H1 (cell line): ENCODE results near the gene ISLR2. TPM values are rescaled to one million over a fixed set of nuclear protein-coding genes. Genes with fewer than 3 reads are reported as not detected.

Experiments
- CTCF ChIA-PET: fragments of 300-600 bp; sonication (Branson Sonifier 250); formaldehyde crosslinking; loops from one replicate; lab custom pipeline; 2021; ENCODE audit not compliant: partially characterized antibody; lab: Charles Lee
- POLR2A ChIA-PET: fragments of 300-600 bp; sonication (Branson Sonifier 250); formaldehyde crosslinking; loops from one replicate; lab custom pipeline; 2021; ENCODE audit warnings: inconsistent platforms; ENCODE audit not compliant: partially characterized antibody; lab: Charles Lee
- DNase-seq, 2 experiments: peaks; one replicate each; pipeline versions ENCODE4 v3.0.0 to v3.0.0-alpha.2; 2010 to 2022; ENCODE audit warnings: low spot score in 2 of 2, low read depth in 1 of 2, mixed read lengths in 1 of 2
- FAIRE-seq: peaks from 2 replicates; lab custom pipeline; 2011; peaks lifted over from hg19 to GRCh38; lab: Jason Lieb, UNC
- H2AFZ ChIP-seq: 2 replicates; pipeline ENCODE4 v1.8.1; 2012; ENCODE audit warnings: low read length, inconsistent platforms
- H2AK5ac ChIP-seq: 2 replicates; pipeline ENCODE4 v1.6.1; 2013; ENCODE audit warnings: low read depth, low read length
- H2BK120ac ChIP-seq: replicated peaks from 2 replicates; pipeline ENCODE3; 2013; ENCODE audit warnings: low read depth, low read length, inconsistent platforms
- H2BK12ac ChIP-seq: 2 replicates; pipeline ENCODE4 v1.6.1; 2013; ENCODE audit warnings: low read depth, low read length
- H2BK15ac ChIP-seq: 2 replicates; pipeline ENCODE4 v1.6.1; 2013; ENCODE audit warnings: low read length
- H2BK20ac ChIP-seq: 2 replicates; pipeline ENCODE4 v1.6.1; 2013; ENCODE audit warnings: low read length
- H2BK5ac ChIP-seq: 2 replicates; pipeline ENCODE4 v1.6.1; 2013; ENCODE audit warnings: low read depth, low read length
- H3K14ac ChIP-seq: 2 replicates; pipeline ENCODE4 v1.6.1; 2013; ENCODE audit warnings: inconsistent platforms; ENCODE audit not compliant: insufficient read length
- H3K18ac ChIP-seq: 2 replicates; pipeline ENCODE4 v1.6.1; 2013; ENCODE audit warnings: low read length; ENCODE audit errors: extremely low read depth
- H3K23ac ChIP-seq: 2 replicates; pipeline ENCODE4 v1.6.1; 2013; ENCODE audit warnings: inconsistent platforms; ENCODE audit not compliant: insufficient read length
- H3K23me2 ChIP-seq: 2 replicates; pipeline ENCODE4 v1.6.1; 2013; ENCODE audit warnings: low read depth, low read length
- H3K27ac ChIP-seq: 2 replicates; pipeline ENCODE4 v1.6.1; 2011; ENCODE audit warnings: low read depth, low read length, inconsistent platforms
- H3K27me3 ChIP-seq, 4 experiments: replicated peaks in 1 of 4; 1 replicate in 1 of 4; 2 replicates in 3 of 4; pipeline versions ENCODE4 v1.6.1 to v1.8.1; 2011 to 2013; ENCODE audit warnings: low read length in 3 of 4, mild to moderate bottlenecking in 3 of 4, inconsistent platforms in 2 of 4, mixed read lengths in 2 of 4, moderate library complexity in 1 of 4; ENCODE audit not compliant: control insufficient read depth in 3 of 4, insufficient read depth in 3 of 4; ENCODE audit errors: extremely low read depth in 1 of 4
- H3K36me3 ChIP-seq, 4 experiments: 2 replicates each; pipeline versions ENCODE4 v1.6.1 to v1.8.1; 2011 to 2013; ENCODE audit warnings: mild to moderate bottlenecking in 4 of 4, low read length in 3 of 4, moderate library complexity in 2 of 4, control low read depth in 1 of 4, inconsistent platforms in 1 of 4; ENCODE audit not compliant: insufficient read depth in 4 of 4, control insufficient read depth in 2 of 4
- H3K4ac ChIP-seq: replicated peaks from 2 replicates; pipeline ENCODE3; 2013; ENCODE audit warnings: low read length, low read depth, mixed read lengths, inconsistent platforms; ENCODE audit not compliant: insufficient read length
- H3K4me1 ChIP-seq, 4 experiments: replicated peaks in 1 of 4; 1 replicate in 1 of 4; 2 replicates in 3 of 4; pipeline versions ENCODE4 v1.6.1 to v1.8.1; 2011 to 2013; ENCODE audit warnings: low read length in 3 of 4, inconsistent platforms in 2 of 4, mixed read lengths in 1 of 4; ENCODE audit not compliant: insufficient read depth in 4 of 4, control insufficient read depth in 3 of 4
- H3K4me2 ChIP-seq, 2 experiments: 2 replicates each; pipeline versions ENCODE4 v1.6.1 to v1.8.1; 2011 to 2013; ENCODE audit warnings: low read depth in 2 of 2, low read length in 2 of 2, control low read depth in 1 of 2, inconsistent platforms in 1 of 2, mild to moderate bottlenecking in 1 of 2; ENCODE audit not compliant: insufficient read depth in 1 of 2
- H3K4me3 ChIP-seq, 4 experiments: fragments of 200-600, 300-600 bp in 1 of 4; sonication (generic), shearing (Covaris generic), sonication (Bioruptor Twin) in 1 of 4; 2 replicates each; pipeline versions ENCODE4 v1.5.1 to v1.8.1; 2011 to 2016; ENCODE audit warnings: low read length in 4 of 4, low read depth in 3 of 4, control low read depth in 2 of 4, inconsistent platforms in 2 of 4, mild to moderate bottlenecking in 2 of 4, mixed read lengths in 1 of 4, moderate library complexity in 1 of 4; ENCODE audit not compliant: insufficient read depth in 2 of 4; ENCODE audit errors: extremely low read depth in 1 of 4
- H3K56ac ChIP-seq: replicated peaks from 2 replicates; pipeline ENCODE3; 2013; ENCODE audit warnings: low read depth, mild to moderate bottlenecking, mixed read lengths, low read length, inconsistent platforms; ENCODE audit not compliant: insufficient read length
- H3K79me1 ChIP-seq: 2 replicates; pipeline ENCODE4 v1.6.1; 2013; ENCODE audit warnings: low read depth, low read length, control low read depth
- H3K79me2 ChIP-seq, 2 experiments: 2 replicates each; pipeline versions ENCODE4 v1.6.1 to v1.8.1; 2012 to 2013; ENCODE audit warnings: low read length in 2 of 2, mild to moderate bottlenecking in 2 of 2, inconsistent platforms in 1 of 2; ENCODE audit not compliant: insufficient read depth in 2 of 2, control insufficient read depth in 1 of 2
- H3K9ac ChIP-seq, 4 experiments: replicated peaks in 1 of 4; 1 replicate in 1 of 4; 2 replicates in 3 of 4; pipeline versions ENCODE4 v1.6.1 to v1.8.1; 2011 to 2013; ENCODE audit warnings: low read depth in 3 of 4, low read length in 3 of 4, control low read depth in 2 of 4, mild to moderate bottlenecking in 2 of 4, moderate library complexity in 2 of 4, inconsistent platforms in 1 of 4; ENCODE audit errors: extremely low read depth in 1 of 4
- H3K9me3 ChIP-seq, 2 experiments: 2 replicates each; pipeline versions ENCODE4 v1.6.1 to v1.8.1; 2012 to 2013; ENCODE audit warnings: mild to moderate bottlenecking in 2 of 2, moderate library complexity in 2 of 2, control low read depth in 1 of 2, inconsistent platforms in 1 of 2, low read depth in 1 of 2, low read length in 1 of 2, mixed read lengths in 1 of 2; ENCODE audit not compliant: insufficient read depth in 2 of 2
- H4K20me1 ChIP-seq, 2 experiments: replicated peaks in 1 of 2; 2 replicates each; pipeline versions ENCODE3 to v1.8.1; 2011 to 2013; ENCODE audit warnings: inconsistent platforms in 2 of 2, low read length in 2 of 2, mild to moderate bottlenecking in 1 of 2; ENCODE audit not compliant: insufficient read depth in 2 of 2, control insufficient read depth in 1 of 2
- H4K5ac ChIP-seq: 2 replicates; pipeline ENCODE4 v1.6.1; 2013; ENCODE audit warnings: low read length, low read depth, mixed read lengths, inconsistent platforms; ENCODE audit not compliant: insufficient read length
- H4K8ac ChIP-seq: 2 replicates; pipeline ENCODE4 v1.8.0; 2013; ENCODE audit warnings: mild to moderate bottlenecking, moderate library complexity, low read length, inconsistent platforms; ENCODE audit not compliant: insufficient read depth; ENCODE audit errors: extremely low read depth
- H4K91ac ChIP-seq: replicated peaks from 2 replicates; pipeline ENCODE3; 2013; ENCODE audit warnings: low read length, mixed read lengths, inconsistent platforms; ENCODE audit not compliant: insufficient read length
- BACH1 ChIP-seq: IDR thresholded peaks from 2 replicates; pipeline ENCODE4 v1.6.1; 2012; ENCODE audit warnings: low read length, improper control_type of control experiment
- EZH2 ChIP-seq: fragments of 200-600 bp; sonication (generic); IDR thresholded peaks from 2 replicates; pipeline ENCODE4 v1.7.1; 2012; ENCODE audit warnings: low read depth, mild to moderate bottlenecking, moderate library complexity, low read length, inconsistent platforms; ENCODE audit not compliant: severe bottlenecking
- KDM4A ChIP-seq: IDR thresholded peaks from one replicate; pipeline ENCODE4 v1.7.1; 2012; ENCODE audit warnings: low read depth, mild to moderate bottlenecking, moderate library complexity, low read length, inconsistent platforms; ENCODE audit not compliant: severe bottlenecking
- RNF2 ChIP-seq: fragments of 200-900, 300-1000 bp; sonication (generic); IDR thresholded peaks from 2 replicates; pipeline ENCODE4 v1.7.1; 2016; ENCODE audit warnings: borderline replicate concordance, low read depth, mild to moderate bottlenecking, antibody characterized with exemption, low read length; ENCODE audit not compliant: poor library complexity, severe bottlenecking; ENCODE audit errors: missing control alignments
- SP1 ChIP-seq: IDR thresholded peaks from 2 replicates; pipeline ENCODE4 v1.6.1; 2011; ENCODE audit warnings: low read depth, low read length
- SUZ12 ChIP-seq: fragments of 200-600 bp; sonication (generic); IDR thresholded peaks from 2 replicates; pipeline ENCODE4 v1.6.1; 2012; ENCODE audit warnings: mild to moderate bottlenecking, inconsistent platforms, low read length, moderate library complexity, mixed read lengths
- WGBS, 2 experiments: shearing (Covaris generic) in 1 of 2; methylation state at CpG; one replicate each; pipeline versions ENCODE4 v1.1.6 to v1.1.7; 2013 to 2015; ENCODE audit warnings: low lambda C conversion rate in 2 of 2, mixed read lengths in 2 of 2, inconsistent platforms in 1 of 2, low coverage in 1 of 2, missing lambda C conversion rate in 1 of 2; ENCODE audit not compliant: insufficient replicate concordance in 2 of 2, insufficient coverage in 1 of 2, insufficient read length in 1 of 2; ENCODE audit errors: extremely low coverage in 1 of 2, missing lambda C conversion rate in 1 of 2; 5-methylcytosine and 5-hydroxymethylcytosine counted together
- polyA plus RNA-seq, 7 experiments: library from polyadenylated mRNA; depleted of rRNA in 3 of 7; stranded (reverse) in 5 of 7; unstranded in 2 of 7; fragments of >200 nt in 5 of 7; fragments of 200-250 nt in 2 of 7; gene quantifications; 1 replicate in 5 of 7; 2 replicates in 1 of 7; 4 replicates in 1 of 7; pipeline versions ENCODE4 v1.2.1 to v1.2.3, GENCODE V29; 2011 to 2013; ENCODE audit warnings: missing spikeins in 2 of 7, mixed read lengths in 2 of 7
- total RNA-seq: library from RNA; stranded (reverse); fragmentation: NEBNext Ultra II Directional; extraction: Animal tissue kit (Norgen Biotek cat#: 25700); gene quantifications from 2 replicates; pipeline ENCODE4 v1.2.1, GENCODE V29; 2021

Gene ISLR2
- total and polyA plus RNA-seq, 2 of the 8 experiments (the other 6 are each of a cell fraction or from before 2014, with no cell fraction given) = 0.47 to 0.58 TPM

GRCh38 chr15:74127954-74128784 lies 2.2 kb upstream of the ISLR2 start:
- TF ChIP-seq RNF2 (peak; percentile 9), KDM4A (peak; percentile 7), SUZ12 (peak; percentile 56), EZH2 (peak; percentile 35), BACH1 (no peak), SP1 (no peak)

More at GRCh38 chr15:74127954-74128784, 2.2 kb upstream of the ISLR2 start:
- Histone ChIP-seq H4K5ac (no peak overlapping the region), H3K4me1 (peaks cover 2 to 56% (median 42%) of the 10 kb centered on the region in 4 experiments), H3K14ac (no peak overlapping the region), H2AK5ac (no peak overlapping the region), H2BK15ac (no peak overlapping the region; the same call in 1 of the 2 replicates), H2BK12ac (no peak overlapping the region), H4K8ac (no peak overlapping the region), H3K27me3 (peaks cover 56 to 71% (median 65%) of the 10 kb centered on the region in 4 experiments), H3K56ac (no peak overlapping the region), H4K20me1 (peaks cover 7 to 11% of the 10 kb centered on the region in 2 experiments), H3K36me3 (peaks cover 0 to 1% (median 0%) of the 10 kb centered on the region in 4 experiments; a peak in 1 of 8 replicates), H2BK5ac (no peak overlapping the region; the same call in 1 of the 2 replicates), H3K18ac (0 out of 2 replicates have a peak overlapping the region, but pooled peaks have one; percentile 11), H3K27ac (no peak overlapping the region), H2BK120ac (no peak overlapping the region), H3K4ac (no peak overlapping the region), H3K4me2 (peak overlapping the region; percentile 83 to 86), H3K4me3 (peak overlapping the region in 3 of 4 experiments; percentile 26 to 57 (median 34); a peak in 7 of 8 replicates), H3K23ac (no peak overlapping the region), H2AFZ (no peak overlapping the region), H2BK20ac (no peak overlapping the region), H3K9me3 (peaks cover 0 to 5% of the 10 kb centered on the region in 2 experiments; a peak in 1 of 4 replicates), H3K23me2 (peaks cover 19% of the 10 kb centered on the region; the same call in 1 of the 2 replicates), H3K79me2 (no peaks in the 10 kb centered on the region), H3K9ac (no peak overlapping the region; a peak in 1 of 7 replicates), H3K79me1 (no peaks in the 10 kb centered on the region; the same call in 1 of the 2 replicates), H4K91ac (no peak overlapping the region)
- DNase-seq (peak in 1 of 2 experiments; percentile 77), FAIRE-seq (no peak)
- CTCF ChIA-PET = interaction anchor here (0.7 to 4.5 kb wide), 29 partner anchors 11 to 503 kb away, joined by 3 to 65 read pairs (median 5); partner anchors contain the start of genes ISLR and STRA6
- POLR2A ChIA-PET = interaction anchor here (0.7 to 1.6 kb wide), 6 partner anchors 8 to 180 kb away, joined by 3 to 8 read pairs (median 4); partner anchors contain the start of gene STRA6
- 2% methylated on average over 50 of the region's 53 CpGs; no CpG with 5 or more reads in 1 of the 2 experiments for WGBS, 2 experiments
